Measurements from ENCODE around the gene MRPS18A.

The MRPS18A gene

DNA sequence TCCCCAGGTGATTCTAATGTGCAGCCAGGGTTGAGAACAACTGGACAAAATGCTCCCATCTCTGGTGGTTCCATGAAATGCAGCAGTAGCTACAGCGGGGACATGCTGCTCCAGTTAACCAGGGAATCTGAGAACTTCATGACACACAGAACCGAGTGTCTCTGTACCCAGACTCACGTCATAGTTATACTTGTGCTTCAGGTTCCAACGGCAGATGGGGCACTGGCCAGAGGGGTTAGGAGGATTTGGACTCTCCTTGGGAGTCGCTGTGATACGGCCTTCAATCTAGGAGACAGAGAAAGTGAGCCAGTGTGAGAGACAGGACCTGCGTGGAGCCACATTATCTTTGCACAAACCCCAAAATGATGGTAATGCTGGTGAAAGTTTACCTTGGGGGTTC lies 9.2 kb downstream of the MRPS18A start:
- TF ChIP-seq, protein P1, sequence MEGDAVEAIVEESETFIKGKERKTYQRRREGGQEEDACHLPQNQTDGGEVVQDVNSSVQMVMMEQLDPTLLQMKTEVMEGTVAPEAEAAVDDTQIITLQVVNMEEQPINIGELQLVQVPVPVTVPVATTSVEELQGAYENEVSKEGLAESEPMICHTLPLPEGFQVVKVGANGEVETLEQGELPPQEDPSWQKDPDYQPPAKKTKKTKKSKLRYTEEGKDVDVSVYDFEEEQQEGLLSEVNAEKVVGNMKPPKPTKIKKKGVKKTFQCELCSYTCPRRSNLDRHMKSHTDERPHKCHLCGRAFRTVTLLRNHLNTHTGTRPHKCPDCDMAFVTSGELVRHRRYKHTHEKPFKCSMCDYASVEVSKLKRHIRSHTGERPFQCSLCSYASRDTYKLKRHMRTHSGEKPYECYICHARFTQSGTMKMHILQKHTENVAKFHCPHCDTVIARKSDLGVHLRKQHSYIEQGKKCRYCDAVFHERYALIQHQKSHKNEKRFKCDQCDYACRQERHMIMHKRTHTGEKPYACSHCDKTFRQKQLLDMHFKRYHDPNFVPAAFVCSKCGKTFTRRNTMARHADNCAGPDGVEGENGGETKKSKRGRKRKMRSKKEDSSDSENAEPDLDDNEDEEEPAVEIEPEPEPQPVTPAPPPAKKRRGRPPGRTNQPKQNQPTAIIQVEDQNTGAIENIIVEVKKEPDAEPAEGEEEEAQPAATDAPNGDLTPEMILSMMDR (conservative IDR thresholded peaks at IDR 0.05; ENCODE audit: control insufficient read depth, insufficient read depth, low read depth, low read length) = no peak
- no peak for DNase-seq (ENCODE audit: low read depth)
- H3K4me3 ChIP-seq (ENCODE audit: control insufficient read depth, low read depth, low read length) = no peak overlapping the region

DNA sequence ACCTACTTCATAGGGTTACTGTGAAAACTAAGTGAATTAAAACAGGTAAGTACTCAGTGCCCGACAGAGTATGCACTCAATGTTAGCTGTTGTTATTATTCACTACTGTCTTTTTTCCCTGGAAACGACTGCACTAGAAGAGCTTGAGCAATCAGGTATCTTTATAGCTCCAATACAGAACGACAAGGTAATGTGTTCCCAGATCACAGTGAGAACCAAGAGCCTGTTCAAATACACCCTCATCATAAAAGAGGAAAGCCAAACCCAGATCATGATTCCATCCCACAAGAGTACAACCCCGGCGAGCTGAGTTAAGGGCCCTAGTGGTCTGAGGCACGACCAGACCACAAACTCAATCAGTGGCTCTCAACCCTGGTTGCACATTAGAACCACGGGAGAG lies 9.8 kb downstream of the MRPS18A start:
- no peak overlapping the region for H3K4me3 ChIP-seq (ENCODE audit: control insufficient read depth, low read depth, low read length)
- TF ChIP-seq, protein P1 (conservative IDR thresholded peaks at IDR 0.05; ENCODE audit: control insufficient read depth, insufficient read depth, low read depth, low read length) = no peak
- DNase-seq (ENCODE audit: low read depth) = no peak

DNA sequence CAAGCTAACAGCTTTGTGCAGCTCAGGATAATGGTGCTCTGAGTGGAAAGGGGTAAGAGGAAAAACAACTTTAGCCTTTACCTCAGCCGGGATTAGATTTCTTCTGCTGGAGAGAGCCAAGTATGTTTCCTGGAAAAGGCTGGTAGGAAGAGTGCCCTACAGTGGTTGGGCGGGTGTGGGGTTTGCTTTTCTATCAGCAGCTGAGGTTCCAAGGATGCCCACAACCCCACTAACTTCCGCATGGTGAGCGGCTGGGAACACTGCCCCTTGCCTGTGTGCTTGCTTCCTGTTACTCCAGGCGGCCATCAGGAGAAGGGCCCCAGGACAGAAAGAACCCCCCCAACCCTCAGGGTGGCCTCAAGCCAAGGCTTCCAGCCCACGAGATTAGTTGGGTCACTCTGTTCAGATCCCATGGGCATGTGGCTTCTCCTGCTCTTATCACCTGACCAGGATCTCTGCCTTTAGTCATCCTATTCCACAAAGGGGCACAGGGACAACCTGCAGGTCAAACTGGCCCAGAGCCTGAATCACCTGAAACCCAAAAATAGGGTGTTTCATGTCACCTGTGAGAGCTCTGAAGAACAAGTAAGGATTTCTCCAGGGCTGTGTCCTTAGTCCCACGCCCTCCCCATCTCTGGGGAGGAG lies 10.5 kb downstream of the MRPS18A start:
- H3K4me3 ChIP-seq (ENCODE audit: control insufficient read depth, low read depth, low read length) = no peak overlapping the region
- TF ChIP-seq, protein P1 (conservative IDR thresholded peaks at IDR 0.05; ENCODE audit: control insufficient read depth, insufficient read depth, low read depth, low read length) = no peak
- DNase-seq (ENCODE audit: low read depth) = no peak

DNA sequence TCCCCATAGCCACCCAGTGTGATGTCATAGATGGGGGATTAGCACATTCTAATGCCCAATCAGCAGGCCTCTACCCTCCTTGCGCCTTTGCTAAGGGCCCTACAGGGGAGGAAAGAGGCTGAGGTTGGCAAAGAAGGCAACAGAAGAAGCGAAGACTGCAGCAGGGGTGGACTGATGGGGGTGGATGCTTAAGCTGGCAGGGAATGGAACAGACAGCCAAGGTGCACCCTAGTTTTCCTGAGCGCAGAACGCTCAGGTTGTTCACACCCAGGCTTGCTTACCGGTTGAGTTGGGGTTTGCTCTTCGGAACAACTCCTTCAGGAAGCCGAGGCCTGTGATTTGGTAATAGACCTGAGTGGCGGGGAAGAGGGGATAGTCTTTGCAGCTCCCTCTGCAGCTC lies 12.7 kb downstream of the MRPS18A start:
- no peak overlapping the region for H3K4me3 ChIP-seq (ENCODE audit: control insufficient read depth, low read depth, low read length)
- no peak for DNase-seq (ENCODE audit: low read depth)

DNA sequence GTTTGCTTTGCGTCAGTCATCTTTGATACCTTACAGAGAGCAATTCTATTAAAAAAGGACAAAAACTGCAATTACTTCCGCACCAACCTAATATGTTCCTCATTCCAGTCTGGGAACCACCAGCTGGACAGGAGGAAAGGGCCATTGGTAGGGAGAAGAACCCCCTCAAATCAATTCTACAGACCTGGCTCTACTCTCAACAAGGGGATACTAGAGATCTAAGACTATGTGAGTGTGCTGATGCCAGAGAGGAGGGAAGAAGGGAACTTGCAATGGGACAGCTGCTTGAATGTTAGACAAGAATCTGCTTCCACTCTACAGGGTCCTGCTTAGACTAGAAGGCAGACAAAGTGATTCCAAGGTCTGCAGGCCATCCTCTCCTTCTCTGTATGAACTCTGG lies 13.3 kb downstream of the MRPS18A start:
- DNase-seq (ENCODE audit: low read depth) = no peak
- TF ChIP-seq, protein P1 (conservative IDR thresholded peaks at IDR 0.05; ENCODE audit: control insufficient read depth, insufficient read depth, low read depth, low read length) = no peak

More for the DNA sequence above, 12.7 kb downstream of the MRPS18A start:
- TF ChIP-seq, protein P1 (conservative IDR thresholded peaks at IDR 0.05; ENCODE audit: control insufficient read depth, insufficient read depth, low read depth, low read length) = no peak

DNA sequence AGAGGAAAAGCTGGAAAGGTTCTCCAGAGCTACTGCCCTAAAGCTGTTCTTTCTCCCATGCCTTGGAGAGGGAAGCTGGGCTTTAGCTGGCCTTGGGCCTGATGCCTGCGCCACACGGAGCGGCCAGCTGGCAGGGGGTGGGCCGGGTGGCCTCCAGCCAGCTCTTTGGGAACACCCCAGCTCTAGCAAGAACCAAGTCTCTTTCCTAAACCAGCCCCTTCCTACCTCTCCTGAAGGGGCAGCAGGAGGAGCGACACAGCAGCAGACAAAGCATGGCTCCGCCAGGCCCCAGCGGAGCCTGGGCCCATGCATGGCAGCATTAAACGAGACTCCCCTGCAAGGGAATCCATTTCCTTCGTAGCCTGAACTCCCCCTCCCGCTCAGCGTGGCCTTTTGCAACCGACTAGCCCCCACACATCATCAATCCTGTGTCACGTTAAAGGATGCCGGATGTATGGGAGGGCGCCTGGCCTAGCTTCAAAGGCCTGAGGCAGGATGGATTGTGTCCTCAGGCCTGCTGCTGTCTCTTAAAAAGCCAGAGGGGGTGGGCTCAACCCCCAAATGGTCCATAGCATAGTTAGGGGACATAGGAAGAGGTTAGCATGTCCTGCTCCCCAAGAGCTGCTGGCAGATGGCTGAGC lies 14.0 kb downstream of the MRPS18A start:
- DNase-seq (ENCODE audit: low read depth) = no peak
- H3K4me3 ChIP-seq (ENCODE audit: control insufficient read depth, low read depth, low read length) = no peak overlapping the region
- TF ChIP-seq, protein P1 (conservative IDR thresholded peaks at IDR 0.05; ENCODE audit: control insufficient read depth, insufficient read depth, low read depth, low read length) = no peak

More for the DNA sequence above, 13.3 kb downstream of the MRPS18A start:
- no peak overlapping the region for H3K4me3 ChIP-seq (ENCODE audit: control insufficient read depth, low read depth, low read length)

All from fibroblast of mammary gland (primary cell).